IMR-90 (cell line): ENCODE data around the gene SLC9A9.

Experiments used
- CEBPB ChIP-seq: IDR thresholded peaks from 2 replicates; pipeline ENCODE4 v1.6.1; 2012; ENCODE audit warnings: low read depth, low read length, improper control_type of control experiment
- CTCF ChIP-seq: conservative IDR thresholded peaks from 2 replicates; pipeline ENCODE4 v1.5.1; 2012; ENCODE audit warnings: mild to moderate bottlenecking, low read depth, low read length, improper control_type of control experiment
- MAFK ChIP-seq: IDR thresholded peaks from 2 replicates; pipeline ENCODE4 v1.6.1; 2012; ENCODE audit warnings: low read depth, low read length, improper control_type of control experiment
- MXI1 ChIP-seq: IDR thresholded peaks from 2 replicates; pipeline ENCODE4 v1.6.1; 2012; ENCODE audit warnings: low read depth, mild to moderate bottlenecking, low read length, moderate library complexity, borderline replicate concordance
- POLR2A ChIP-seq: IDR thresholded peaks from 2 replicates; pipeline ENCODE4 v1.6.1; 2012; ENCODE audit warnings: mild to moderate bottlenecking, low read depth, low read length
- RAD21 ChIP-seq: IDR thresholded peaks from 2 replicates; pipeline ENCODE4 v1.6.1; 2012; ENCODE audit warnings: low read length, improper control_type of control experiment
- RCOR1 ChIP-seq: IDR thresholded peaks from 2 replicates; pipeline ENCODE4 v1.6.1; 2012; ENCODE audit warnings: mild to moderate bottlenecking, low read length, improper control_type of control experiment; ENCODE audit not compliant: insufficient replicate concordance
- RFX5 ChIP-seq: IDR thresholded peaks from 2 replicates; pipeline ENCODE4 v1.8.0; 2012; ENCODE audit warnings: low read depth, mild to moderate bottlenecking, low read length, moderate library complexity
- SMC3 ChIP-seq: fragments of 150-350 bp; IDR thresholded peaks from 2 replicates; pipeline ENCODE4 v1.6.1; 2016; ENCODE audit warnings: low read depth, mild to moderate bottlenecking, antibody characterized with exemption, low read length, moderate library complexity
- TF ChIP-seq, protein P1 (sequence below): fragments of 150-350 bp; IDR thresholded peaks from 2 replicates; pipeline ENCODE4 v1.6.1; 2017; ENCODE audit warnings: mild to moderate bottlenecking, antibody characterized with exemption, low read length, low read depth
- TF ChIP-seq, protein P2 (sequence below): fragments of 150-350 bp; IDR thresholded peaks from 2 replicates; pipeline ENCODE4 v1.6.1; 2016; ENCODE audit warnings: low read depth, mild to moderate bottlenecking, low read length, moderate library complexity, borderline replicate concordance

GRCh38 chr3:143437405-143437804 is 410.9 kb downstream of the SLC9A9 start:
- no peak for TF ChIP-seq CTCF
- no peak for TF ChIP-seq RCOR1
- no peak for TF ChIP-seq MXI1
- TF ChIP-seq SMC3 = no peak
- TF ChIP-seq POLR2A = no peak
- TF ChIP-seq CEBPB = no peak
- no peak for TF ChIP-seq RFX5
- TF ChIP-seq RAD21 = no peak
- TF ChIP-seq, protein P1, sequence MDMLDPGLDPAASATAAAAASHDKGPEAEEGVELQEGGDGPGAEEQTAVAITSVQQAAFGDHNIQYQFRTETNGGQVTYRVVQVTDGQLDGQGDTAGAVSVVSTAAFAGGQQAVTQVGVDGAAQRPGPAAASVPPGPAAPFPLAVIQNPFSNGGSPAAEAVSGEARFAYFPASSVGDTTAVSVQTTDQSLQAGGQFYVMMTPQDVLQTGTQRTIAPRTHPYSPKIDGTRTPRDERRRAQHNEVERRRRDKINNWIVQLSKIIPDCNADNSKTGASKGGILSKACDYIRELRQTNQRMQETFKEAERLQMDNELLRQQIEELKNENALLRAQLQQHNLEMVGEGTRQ = no peak
- no peak for TF ChIP-seq MAFK
- TF ChIP-seq, protein P2, sequence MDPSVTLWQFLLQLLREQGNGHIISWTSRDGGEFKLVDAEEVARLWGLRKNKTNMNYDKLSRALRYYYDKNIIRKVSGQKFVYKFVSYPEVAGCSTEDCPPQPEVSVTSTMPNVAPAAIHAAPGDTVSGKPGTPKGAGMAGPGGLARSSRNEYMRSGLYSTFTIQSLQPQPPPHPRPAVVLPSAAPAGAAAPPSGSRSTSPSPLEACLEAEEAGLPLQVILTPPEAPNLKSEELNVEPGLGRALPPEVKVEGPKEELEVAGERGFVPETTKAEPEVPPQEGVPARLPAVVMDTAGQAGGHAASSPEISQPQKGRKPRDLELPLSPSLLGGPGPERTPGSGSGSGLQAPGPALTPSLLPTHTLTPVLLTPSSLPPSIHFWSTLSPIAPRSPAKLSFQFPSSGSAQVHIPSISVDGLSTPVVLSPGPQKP = no peak
